Naive thymus-derived CD4-positive, alpha-beta T cell (primary cell): ENCODE measurements around the gene WWP2. TPM values are rescaled to one million over a fixed set of nuclear protein-coding genes. Genes with fewer than 3 reads are reported as not detected.

ENCODE experiments used
- ATAC-seq: fragments of 150-1000 bp; cut with Tn5 transposase; 2 replicates; pipeline ENCODE4 v1.10.0; 2021; ENCODE audit warnings: mild to moderate bottlenecking, moderate library complexity
- CTCF ChIA-PET: fragments of 350-600 bp; sonication (Branson Sonifier 250); formaldehyde crosslinking; loops from one replicate; lab custom pipeline; 2021; ENCODE audit warnings: antibody characterized with exemption; lab: Charles Lee
- POLR2A ChIA-PET: fragments of 350-600 bp; sonication (Branson Sonifier 250); formaldehyde crosslinking; loops from one replicate; lab custom pipeline; 2021; ENCODE audit warnings: antibody characterized with exemption, inconsistent platforms; lab: Charles Lee
- DNase-seq, 9 donors: peaks; one replicate each; pipeline versions ENCODE4 v3.0.0 to v3.0.0-alpha.2; 2020 to 2022; ENCODE audit warnings: mixed read lengths in 1 of 9
- H3K27ac ChIP-seq: one replicate; pipeline ENCODE4 v1.7.0; 2013; ENCODE audit warnings: mild to moderate bottlenecking, low read depth, low read length, moderate library complexity
- H3K27me3 ChIP-seq, 2 donors: one replicate each; pipeline ENCODE4 v1.7.0; 2013; ENCODE audit warnings: low read length in 2 of 2, mild to moderate bottlenecking in 2 of 2, moderate library complexity in 2 of 2; ENCODE audit not compliant: control insufficient read depth in 2 of 2, insufficient read depth in 2 of 2
- H3K36me3 ChIP-seq, 3 experiments: 1 replicate in 2 of 3; 2 replicates in 1 of 3; pipeline ENCODE4 v1.7.0; 2013; ENCODE audit warnings: low read length in 3 of 3, mild to moderate bottlenecking in 3 of 3, moderate library complexity in 1 of 3; ENCODE audit not compliant: insufficient read depth in 3 of 3, control insufficient read depth in 2 of 3
- H3K4me1 ChIP-seq, 2 donors: one replicate each; pipeline ENCODE4 v1.7.0; 2013; ENCODE audit warnings: low read length in 2 of 2, mild to moderate bottlenecking in 2 of 2, moderate library complexity in 1 of 2; ENCODE audit not compliant: control insufficient read depth in 2 of 2, insufficient read depth in 2 of 2
- H3K4me3 ChIP-seq: 2 replicates; pipeline ENCODE4 v1.7.0; 2013; ENCODE audit warnings: mild to moderate bottlenecking, low read length
- H3K9me3 ChIP-seq, 3 experiments: 1 replicate in 2 of 3; 2 replicates in 1 of 3; pipeline ENCODE4 v1.7.0; 2013; ENCODE audit warnings: low read length in 3 of 3; ENCODE audit not compliant: control insufficient read depth in 2 of 3
- H3K27ac Mint-ChIP-seq, 9 donors: one replicate each; pipeline ENCODE4 v1.8.0; 2020 to 2022; ENCODE audit warnings: mixed read lengths in 9 of 9, mild to moderate bottlenecking in 8 of 9, moderate library complexity in 5 of 9, inconsistent platforms in 2 of 9
- H3K27me3 Mint-ChIP-seq, 5 donors: one replicate each; pipeline ENCODE4 v1.8.0; 2021 to 2022; ENCODE audit warnings: mixed read lengths in 5 of 5, mild to moderate bottlenecking in 1 of 5
- H3K36me3 Mint-ChIP-seq, 5 donors: one replicate each; pipeline ENCODE4 v1.8.0; 2020 to 2022; ENCODE audit warnings: mixed read lengths in 5 of 5, mild to moderate bottlenecking in 3 of 5, inconsistent platforms in 1 of 5
- H3K4me1 Mint-ChIP-seq, 7 donors: one replicate each; pipeline ENCODE4 v1.8.0; 2020 to 2022; ENCODE audit warnings: mixed read lengths in 7 of 7, mild to moderate bottlenecking in 3 of 7, inconsistent platforms in 1 of 7
- H3K4me3 Mint-ChIP-seq, 10 donors: one replicate each; pipeline ENCODE4 v1.8.0; 2020 to 2022; ENCODE audit warnings: mild to moderate bottlenecking in 10 of 10, mixed read lengths in 10 of 10, moderate library complexity in 6 of 10, inconsistent platforms in 2 of 10
- H3K9me3 Mint-ChIP-seq, 11 donors: one replicate each; pipeline ENCODE4 v1.8.0; 2020 to 2022; ENCODE audit warnings: mixed read lengths in 11 of 11, mild to moderate bottlenecking in 4 of 11, inconsistent platforms in 1 of 11, moderate library complexity in 1 of 11
- intact Hi-C, 2 donors: fragments of 100-400 bp; cut with micrococcal nuclease; formaldehyde crosslinking; loops; one replicate each; pipeline ENCODE4 v1.15.1; 2023
- polyA plus RNA-seq, 2 donors: library from polyadenylated mRNA; unstranded; fragments of 300-500 nt; fragmentation: Illumina TruSeq; gene quantifications; one replicate each; pipeline ENCODE4 v1.2.3, GENCODE V29; 2021
- total RNA-seq, 6 experiments: library from RNA in 5 of 6; stranded (reverse) in 5 of 6; gene quantifications; 1 replicate in 5 of 6; 2 replicates in 1 of 6; pipeline ENCODE4 v1.2.3 and lab custom pipeline; 2021 to 2026

Gene WWP2
- total and polyA plus RNA-seq, 7 experiments from 2014 or later, result 29.2 to 81.3 (median 64.7) TPM

DNA sequence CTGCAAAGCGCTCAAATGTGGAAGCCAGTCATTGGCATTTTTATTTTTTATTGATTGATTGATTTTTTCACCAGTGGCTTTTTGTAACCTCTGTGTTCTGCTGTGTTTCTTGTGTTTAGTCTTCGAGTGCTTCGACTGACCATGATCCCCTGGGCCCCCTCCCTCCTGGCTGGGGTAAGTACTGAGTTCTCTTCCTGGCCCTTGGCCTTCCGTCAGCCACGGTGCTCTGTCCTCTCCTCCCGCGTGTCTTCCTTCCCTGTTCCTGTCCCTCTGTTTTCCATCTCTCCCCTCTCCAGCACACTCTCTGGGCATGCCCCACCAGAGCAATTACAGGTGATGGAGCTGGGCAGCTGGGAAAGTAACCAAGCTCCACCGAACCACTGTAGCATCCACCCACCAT is 163.2 kb downstream of the WWP2 start:
- H3K36me3 Mint-ChIP-seq, result peaks cover 2 to 35% (median 20%) of the 10 kb centered on the region in 5 donors
- no peak overlapping the region for H3K4me3 Mint-ChIP-seq
- intact Hi-C loops, result no loop called here
- Histone ChIP-seq H3K27me3 (no peaks in the 10 kb centered on the region), H3K27ac (no peak overlapping the region), H3K4me3 (no peak overlapping the region), H3K4me1 (no peaks in the 10 kb centered on the region), H3K9me3 (no peaks in the 10 kb centered on the region), H3K36me3 (peaks cover 0 to 54% (median 0%) of the 10 kb centered on the region in 3 experiments)
- peaks cover 0 to 3% (median 0%) of the 10 kb centered on the region in 7 donors for H3K4me1 Mint-ChIP-seq
- DNase-seq (no peak), ATAC-seq (no peak)
- peak overlapping the region in 3 of 9 donors; percentile 23 to 70 (median 55) for H3K27ac Mint-ChIP-seq
- ChIA-PET CTCF (no interaction called here), POLR2A (interaction anchor here (0.6 kb wide), 1 partner anchor 164 kb away, joined by 3 read pairs; no protein-coding TSS in a partner anchor)
- H3K27me3 Mint-ChIP-seq, result no peaks in the 10 kb centered on the region
- peaks cover 0 to 2% (median 0%) of the 10 kb centered on the region in 11 donors for H3K9me3 Mint-ChIP-seq

DNA sequence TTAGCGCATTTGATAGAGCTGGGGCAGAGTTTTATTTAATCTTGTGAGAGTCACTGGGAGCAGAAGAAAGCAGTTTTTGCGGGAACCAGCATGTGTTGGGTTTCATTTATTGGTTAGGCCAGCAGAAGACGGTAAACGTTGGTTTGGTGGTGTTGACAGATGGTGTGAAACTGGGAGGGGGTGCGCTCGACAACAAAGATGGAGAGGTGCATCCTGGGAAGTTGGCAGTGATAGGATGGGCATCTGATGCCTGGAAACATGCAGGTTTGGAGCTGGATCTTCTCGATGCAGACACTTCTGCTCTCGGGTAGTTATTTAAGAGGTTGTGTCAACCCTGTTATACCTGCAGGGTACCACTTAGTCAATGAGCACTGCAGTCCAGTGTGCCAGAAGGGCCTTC is 164.1 kb downstream of the WWP2 start:
- Mint-ChIP-seq H3K27ac (peak overlapping the region in 2 of 9 donors; percentile 20 to 23), H3K9me3 (peaks cover 0 to 2% (median 0%) of the 10 kb centered on the region in 11 donors), H3K36me3 (peaks cover 2 to 33% (median 21%) of the 10 kb centered on the region in 5 donors), H3K4me3 (no peak overlapping the region), H3K4me1 (peaks cover 0 to 3% (median 0%) of the 10 kb centered on the region in 7 donors), H3K27me3 (no peaks in the 10 kb centered on the region)
- no peaks in the 10 kb centered on the region for H3K27me3 ChIP-seq
- intact Hi-C loops, result no loop called here
- ATAC-seq, result no peak
- CTCF ChIA-PET, result no interaction called here
- no peak for DNase-seq
- H3K27ac ChIP-seq, result no peak overlapping the region
- no peaks in the 10 kb centered on the region for H3K9me3 ChIP-seq
- POLR2A ChIA-PET, result no interaction called here
- peaks cover 0 to 60% (median 5%) of the 10 kb centered on the region in 3 experiments for H3K36me3 ChIP-seq
- H3K4me3 ChIP-seq, result no peak overlapping the region
- no peaks in the 10 kb centered on the region for H3K4me1 ChIP-seq

DNA sequence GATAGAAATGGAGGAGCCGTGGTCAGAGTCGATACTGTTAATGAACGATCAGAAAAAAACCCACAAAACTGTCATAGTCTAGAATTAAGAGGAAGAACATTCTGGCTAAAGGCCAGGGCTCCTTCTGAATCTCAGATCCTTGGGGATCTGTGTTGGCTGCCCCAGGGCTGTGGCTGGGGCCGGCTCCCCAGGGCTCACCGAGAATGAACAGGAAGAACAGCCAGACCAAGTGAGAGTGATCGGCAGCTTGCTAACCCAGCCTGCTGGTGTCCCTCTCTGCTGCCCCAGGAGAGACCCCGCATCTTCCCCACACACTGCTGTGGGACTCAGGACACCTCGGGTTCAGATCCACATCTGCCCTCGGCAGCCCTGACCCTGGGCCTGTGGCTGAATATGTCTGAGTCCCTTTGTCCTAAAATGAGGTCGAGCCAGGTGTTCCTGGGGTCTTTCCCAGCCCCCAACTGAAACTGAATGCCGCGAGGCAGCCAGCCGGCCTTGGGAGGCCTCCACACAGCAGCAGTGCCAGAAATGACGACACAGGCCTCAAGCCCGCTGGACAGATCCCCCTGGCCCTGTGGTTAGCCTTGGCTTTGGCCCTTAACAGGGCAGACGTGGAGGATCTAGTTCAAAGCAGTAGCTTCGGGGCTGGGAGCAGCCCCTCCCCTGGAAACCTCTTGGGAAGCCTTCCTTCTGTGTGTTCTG is 165.1 kb downstream of the WWP2 start:
- no peaks in the 10 kb centered on the region for H3K27me3 ChIP-seq
- DNase-seq (no peak), ATAC-seq (no peak)
- peaks cover 0 to 69% (median 8%) of the 10 kb centered on the region in 3 experiments for H3K36me3 ChIP-seq
- Mint-ChIP-seq H3K27ac (peak overlapping the region in 4 of 9 donors; percentile 12 to 67 (median 46)), H3K4me3 (no peak overlapping the region), H3K36me3 (peaks cover 2 to 38% (median 19%) of the 10 kb centered on the region in 5 donors), H3K9me3 (peaks cover 0 to 1% (median 0%) of the 10 kb centered on the region in 11 donors), H3K27me3 (no peaks in the 10 kb centered on the region), H3K4me1 (peaks cover 0 to 3% (median 0%) of the 10 kb centered on the region in 7 donors)
- intact Hi-C loops, result no loop called here
- no peak overlapping the region for H3K4me3 ChIP-seq
- H3K9me3 ChIP-seq, result no peaks in the 10 kb centered on the region
- POLR2A ChIA-PET, result interaction anchor here (0.7 kb wide), 1 partner anchor 182 kb away, joined by 3 read pairs; no protein-coding TSS in a partner anchor
- H3K4me1 ChIP-seq, result no peaks in the 10 kb centered on the region
- CTCF ChIA-PET, result no interaction called here
- no peak overlapping the region for H3K27ac ChIP-seq

DNA sequence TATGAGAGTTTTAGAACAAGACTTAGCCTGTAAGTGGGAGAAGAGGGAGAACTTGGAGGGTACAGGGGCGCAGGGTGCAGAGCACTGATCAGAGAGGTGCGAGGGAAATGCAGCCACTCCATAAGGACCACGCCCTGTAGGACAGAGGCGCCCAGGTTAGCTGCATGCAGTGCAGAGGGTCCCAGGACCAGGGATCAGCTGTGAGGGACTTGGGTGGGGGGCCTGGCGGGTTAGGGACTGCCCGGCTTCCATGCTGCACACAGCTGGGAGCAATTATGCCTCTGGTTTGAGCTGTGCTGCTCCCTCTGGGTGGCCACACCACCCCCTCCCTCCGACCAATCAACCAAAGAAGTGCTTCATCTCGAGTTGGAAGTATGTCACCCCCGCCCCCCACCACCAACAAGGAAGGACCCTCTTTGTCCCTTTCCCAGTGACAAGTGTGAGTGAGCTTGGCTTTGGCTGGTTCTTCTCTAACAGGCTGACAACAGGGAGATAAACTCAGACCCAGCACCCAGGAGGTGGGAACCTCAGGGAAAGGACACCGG is 166.8 kb downstream of the WWP2 start:
- H3K4me1 ChIP-seq, result no peaks in the 10 kb centered on the region
- no peak overlapping the region for H3K4me3 ChIP-seq
- ATAC-seq (no peak), DNase-seq (no peak)
- no peak overlapping the region for H3K27ac ChIP-seq
- H3K36me3 ChIP-seq, result peaks cover 0 to 87% (median 8%) of the 10 kb centered on the region in 3 experiments
- POLR2A ChIA-PET, result no interaction called here
- Mint-ChIP-seq H3K4me3 (no peak overlapping the region), H3K27me3 (no peaks in the 10 kb centered on the region), H3K4me1 (peaks cover 0 to 3% (median 0%) of the 10 kb centered on the region in 7 donors), H3K36me3 (peaks cover 2 to 49% (median 21%) of the 10 kb centered on the region in 5 donors), H3K9me3 (peaks cover 0 to 2% (median 0%) of the 10 kb centered on the region in 11 donors), H3K27ac (peak overlapping the region in 1 of 9 donors; percentile 7)
- intact Hi-C loops, result no loop called here
- H3K27me3 ChIP-seq, result no peaks in the 10 kb centered on the region
- CTCF ChIA-PET, result interaction anchor here (1.1 kb wide), 1 partner anchor 8 kb away, joined by 6 read pairs; no protein-coding TSS in a partner anchor
- H3K9me3 ChIP-seq, result no peaks in the 10 kb centered on the region

DNA sequence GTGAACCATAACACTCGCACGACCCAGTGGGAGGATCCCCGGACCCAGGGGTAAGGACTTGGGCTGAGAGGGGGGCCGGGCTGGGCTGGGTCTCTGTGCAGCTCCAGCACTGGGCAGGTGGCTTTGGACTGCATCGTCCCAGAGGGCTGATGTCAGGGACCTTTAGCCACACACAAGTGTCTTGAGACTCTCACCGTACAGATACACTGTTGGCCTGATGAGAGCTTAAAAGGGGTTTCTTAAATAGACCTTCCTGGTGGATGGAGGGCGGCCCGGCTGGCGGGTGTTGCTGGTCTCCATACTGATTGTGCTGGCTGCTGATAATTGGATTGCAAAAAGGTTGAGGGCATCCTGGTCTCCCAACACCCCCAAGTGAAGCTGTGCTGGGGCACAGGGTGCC is 167.3 kb downstream of the WWP2 start:
- Histone ChIP-seq H3K27me3 (no peaks in the 10 kb centered on the region), H3K9me3 (no peaks in the 10 kb centered on the region), H3K4me1 (no peaks in the 10 kb centered on the region), H3K4me3 (no peak overlapping the region), H3K36me3 (peaks cover 0 to 92% (median 8%) of the 10 kb centered on the region in 3 experiments), H3K27ac (no peak overlapping the region)
- DNase-seq (no peak), ATAC-seq (no peak)
- Mint-ChIP-seq H3K9me3 (peaks cover 0 to 2% (median 0%) of the 10 kb centered on the region in 11 donors), H3K27ac (no peak overlapping the region), H3K27me3 (no peaks in the 10 kb centered on the region), H3K36me3 (peaks cover 2 to 52% (median 23%) of the 10 kb centered on the region in 5 donors), H3K4me3 (no peak overlapping the region), H3K4me1 (peaks cover 0 to 3% (median 0%) of the 10 kb centered on the region in 7 donors)
- intact Hi-C loops, result no loop called here
- ChIA-PET CTCF (interaction anchor here (0.6 to 1.2 kb wide), 3 partner anchors 8 to 841 kb away, joined by 3 to 6 read pairs (median 3); partner anchors contain the start of gene NOB1), POLR2A (no interaction called here)

DNA sequence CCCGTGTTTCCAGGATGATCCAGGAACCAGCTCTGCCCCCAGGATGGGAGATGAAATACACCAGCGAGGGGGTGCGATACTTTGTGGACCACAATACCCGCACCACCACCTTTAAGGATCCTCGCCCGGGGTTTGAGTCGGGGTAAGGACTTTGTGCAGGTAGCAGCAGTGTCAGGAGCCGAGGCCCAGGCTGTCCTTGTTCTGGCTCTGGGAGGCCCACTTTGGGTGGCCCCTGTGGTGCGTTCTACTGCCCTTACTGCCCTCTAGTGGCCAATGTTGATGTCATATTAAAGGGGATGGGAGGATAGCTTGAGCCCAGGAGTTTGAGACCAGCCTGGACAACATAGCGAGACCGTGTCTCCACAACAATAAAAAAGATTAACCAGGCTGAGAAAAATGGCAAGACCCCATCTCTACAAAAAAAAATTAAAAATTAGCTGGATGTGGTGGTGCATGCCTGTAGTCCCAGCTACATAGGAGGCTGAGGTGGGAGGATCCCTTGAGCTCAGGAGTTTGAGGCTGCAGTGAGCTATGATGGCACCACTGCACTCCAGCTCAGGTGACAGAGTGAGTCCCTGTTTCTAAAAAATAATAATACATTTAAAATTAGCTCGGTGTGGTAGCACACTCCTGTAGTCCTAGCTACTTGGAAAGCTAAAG is 168.1 kb downstream of the WWP2 start:
- ChIA-PET POLR2A (no interaction called here), CTCF (interaction anchor here (0.6 to 1.2 kb wide), 9 partner anchors 9 to 840 kb away, joined by 3 to 6 read pairs (median 3); partner anchors contain the start of gene NOB1)
- Histone ChIP-seq H3K27ac (no peak overlapping the region), H3K4me1 (no peaks in the 10 kb centered on the region), H3K4me3 (no peak overlapping the region), H3K27me3 (no peaks in the 10 kb centered on the region), H3K9me3 (no peaks in the 10 kb centered on the region), H3K36me3 (peaks cover 0 to 94% (median 8%) of the 10 kb centered on the region in 3 experiments)
- DNase-seq (peak in 8 of 9 donors; percentile 15 to 55 (median 42)), ATAC-seq (peak; percentile 81)
- H3K36me3 Mint-ChIP-seq, result peaks cover 2 to 54% (median 22%) of the 10 kb centered on the region in 5 donors
- intact Hi-C loops, result loop anchor here (1.0 to 5.0 kb wide), 2 partner anchors 134 to 223 kb away; no protein-coding TSS in a partner anchor
- H3K4me1 Mint-ChIP-seq, result peaks cover 0 to 3% (median 0%) of the 10 kb centered on the region in 7 donors
- peaks cover 0 to 2% (median 0%) of the 10 kb centered on the region in 11 donors for H3K9me3 Mint-ChIP-seq
- H3K4me3 Mint-ChIP-seq, result no peak overlapping the region
- H3K27ac Mint-ChIP-seq, result peak overlapping the region in 1 of 9 donors; percentile 33
- no peaks in the 10 kb centered on the region for H3K27me3 Mint-ChIP-seq
